ENCODE results near the gene DCAF4.

Gene DCAF4

DNA sequence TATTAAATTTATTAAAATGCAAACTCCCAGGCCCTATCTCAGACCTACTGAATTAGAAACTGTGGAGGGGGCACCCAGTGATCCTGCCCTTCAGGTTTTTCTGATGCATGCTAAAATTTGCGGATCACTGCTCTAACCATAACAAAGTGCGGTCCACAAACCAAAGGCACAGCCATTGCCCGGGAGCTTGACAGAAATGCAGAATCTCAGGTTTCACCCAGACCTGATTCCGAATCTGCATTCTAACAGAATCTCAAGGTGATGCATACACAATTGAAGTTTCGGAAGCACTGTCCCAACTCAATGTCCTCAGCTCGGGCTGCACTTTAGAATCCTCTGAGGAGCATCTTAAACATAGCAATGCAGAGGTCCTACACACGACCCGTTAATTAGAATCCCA lies 54.6 kb downstream of the DCAF4 start:
- TF ChIP-seq CTCF (conservative IDR thresholded peaks at IDR 0.05; ENCODE audit: low read length) (no peak), EZH2phosphoT487 (IDR thresholded peaks at IDR 0.05; ENCODE audit: borderline replicate concordance) (no peak)
- Histone ChIP-seq H3K36me3 (ENCODE audit: insufficient read depth, low read length) (peaks cover 54% of the 10 kb centered on the region; the same call in 1 of the 2 replicates), H3F3A (ENCODE audit: low read depth) (no peaks in the 10 kb centered on the region)

GRCh38 chr14:72982146-72982708 lies 56.0 kb downstream of the DCAF4 start:
- Histone ChIP-seq H3K9me3 (ENCODE audit: insufficient read depth, low read depth, low read length) (no peaks in the 10 kb centered on the region), H3K27me3 (ENCODE audit: insufficient read depth, low read length, poor library complexity, severe bottlenecking) (no peaks in the 10 kb centered on the region), H3K36me3 (ENCODE audit: insufficient read depth, low read length) (peaks cover 52% of the 10 kb centered on the region; the same call in 1 of the 2 replicates), H2AFZ (ENCODE audit: low read length) (no peak overlapping the region), H3K9ac (ENCODE audit: low read depth, low read length, poor library complexity, severe bottlenecking) (no peak overlapping the region), H3K9me2 (replicated peaks; ENCODE audit: low read depth, low read length) (no peaks in the 10 kb centered on the region), H3K4me2 (ENCODE audit: low read depth, low read length, poor library complexity, severe bottlenecking) (no peak overlapping the region), H3F3A (ENCODE audit: low read depth) (no peaks in the 10 kb centered on the region), H4K20me1 (ENCODE audit: insufficient read depth, low read length, poor library complexity, severe bottlenecking) (no peaks in the 10 kb centered on the region), H3K79me2 (ENCODE audit: insufficient read depth, low read length) (no peaks in the 10 kb centered on the region), H3K4me3 (ENCODE audit: low read length, poor library complexity, severe bottlenecking) (no peak overlapping the region), H3K4me1 (ENCODE audit: insufficient read depth, low read length, poor library complexity, severe bottlenecking) (peaks cover 4% of the 10 kb centered on the region)
- TF ChIP-seq CTCF (conservative IDR thresholded peaks at IDR 0.05; ENCODE audit: low read length) (no peak), EZH2phosphoT487 (IDR thresholded peaks at IDR 0.05; ENCODE audit: borderline replicate concordance) (no peak)

More for the DNA sequence above, 54.6 kb downstream of the DCAF4 start:
- Histone ChIP-seq H3K79me2 (ENCODE audit: insufficient read depth, low read length) (no peaks in the 10 kb centered on the region), H3K4me2 (ENCODE audit: low read depth, low read length, poor library complexity, severe bottlenecking) (no peak overlapping the region), H3K9me3 (ENCODE audit: insufficient read depth, low read depth, low read length) (no peaks in the 10 kb centered on the region), H3K4me1 (ENCODE audit: insufficient read depth, low read length, poor library complexity, severe bottlenecking) (peaks cover 4% of the 10 kb centered on the region), H3K4me3 (ENCODE audit: low read length, poor library complexity, severe bottlenecking) (no peak overlapping the region), H3K27me3 (ENCODE audit: insufficient read depth, low read length, poor library complexity, severe bottlenecking) (no peaks in the 10 kb centered on the region), H3K9ac (ENCODE audit: low read depth, low read length, poor library complexity, severe bottlenecking) (no peak overlapping the region), H4K20me1 (ENCODE audit: insufficient read depth, low read length, poor library complexity, severe bottlenecking) (no peaks in the 10 kb centered on the region), H3K9me2 (replicated peaks; ENCODE audit: low read depth, low read length) (no peaks in the 10 kb centered on the region), H2AFZ (ENCODE audit: low read length) (no peak overlapping the region)

DNA sequence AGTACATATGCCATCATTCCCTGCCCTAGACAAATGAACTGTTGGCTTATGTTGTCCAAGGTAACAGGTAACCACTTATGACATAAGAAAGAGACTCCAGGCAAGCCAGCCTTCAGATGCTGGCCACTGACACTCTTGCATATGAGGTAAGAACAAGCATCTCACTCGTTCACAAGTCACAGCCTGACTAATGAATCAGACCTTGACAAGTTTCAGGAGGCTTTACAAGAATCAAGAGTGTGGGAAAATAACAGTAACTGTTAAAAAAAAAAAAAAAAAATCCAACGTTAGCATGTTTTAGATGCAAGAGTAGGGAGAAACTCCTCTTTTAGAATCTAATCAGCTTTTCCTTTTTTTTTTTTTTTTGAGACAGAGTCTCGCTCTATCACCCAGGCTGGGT lies 60.0 kb downstream of the DCAF4 start:
- Histone ChIP-seq H3K27me3 (ENCODE audit: insufficient read depth, low read length, poor library complexity, severe bottlenecking) (no peaks in the 10 kb centered on the region), H3K79me2 (ENCODE audit: insufficient read depth, low read length) (no peaks in the 10 kb centered on the region), H3F3A (ENCODE audit: low read depth) (no peaks in the 10 kb centered on the region), H3K4me3 (ENCODE audit: low read length, poor library complexity, severe bottlenecking) (no peak overlapping the region), H3K36me3 (ENCODE audit: insufficient read depth, low read length) (peaks cover 37% of the 10 kb centered on the region; the same call in 1 of the 2 replicates), H3K9ac (ENCODE audit: low read depth, low read length, poor library complexity, severe bottlenecking) (no peak overlapping the region), H3K9me2 (replicated peaks; ENCODE audit: low read depth, low read length) (no peaks in the 10 kb centered on the region), H4K20me1 (ENCODE audit: insufficient read depth, low read length, poor library complexity, severe bottlenecking) (no peaks in the 10 kb centered on the region), H2AFZ (ENCODE audit: low read length) (no peak overlapping the region), H3K4me1 (ENCODE audit: insufficient read depth, low read length, poor library complexity, severe bottlenecking) (peaks cover 4% of the 10 kb centered on the region), H3K4me2 (ENCODE audit: low read depth, low read length, poor library complexity, severe bottlenecking) (no peak overlapping the region), H3K9me3 (ENCODE audit: insufficient read depth, low read depth, low read length) (no peaks in the 10 kb centered on the region)
- TF ChIP-seq CTCF (conservative IDR thresholded peaks at IDR 0.05; ENCODE audit: low read length) (no peak), EZH2phosphoT487 (IDR thresholded peaks at IDR 0.05; ENCODE audit: borderline replicate concordance) (no peak)
